GM19035 (cell line): Measurements from ENCODE around the gene SKI.

Experiments
- ATAC-seq: cut with Tn5 transposase; IDR thresholded peaks from one replicate; pipeline ENCODE4 v1.9.1; 2021; ENCODE audit not compliant: unreplicated experiment

Gene SKI

GRCh38 chr1:2274231-2274928 lies 46.3 kb downstream of the SKI start:
- no peak for ATAC-seq

GRCh38 chr1:2274929-2275475 lies 46.9 kb downstream of the SKI start:
- ATAC-seq: no peak

- no peak for ATAC-seq
Measured at GRCh38 chr1:2275796-2276536, 47.8 kb downstream of the SKI start.

- ATAC-seq: no peak
Measured at GRCh38 chr1:2276803-2277580, 48.9 kb downstream of the SKI start.

DNA sequence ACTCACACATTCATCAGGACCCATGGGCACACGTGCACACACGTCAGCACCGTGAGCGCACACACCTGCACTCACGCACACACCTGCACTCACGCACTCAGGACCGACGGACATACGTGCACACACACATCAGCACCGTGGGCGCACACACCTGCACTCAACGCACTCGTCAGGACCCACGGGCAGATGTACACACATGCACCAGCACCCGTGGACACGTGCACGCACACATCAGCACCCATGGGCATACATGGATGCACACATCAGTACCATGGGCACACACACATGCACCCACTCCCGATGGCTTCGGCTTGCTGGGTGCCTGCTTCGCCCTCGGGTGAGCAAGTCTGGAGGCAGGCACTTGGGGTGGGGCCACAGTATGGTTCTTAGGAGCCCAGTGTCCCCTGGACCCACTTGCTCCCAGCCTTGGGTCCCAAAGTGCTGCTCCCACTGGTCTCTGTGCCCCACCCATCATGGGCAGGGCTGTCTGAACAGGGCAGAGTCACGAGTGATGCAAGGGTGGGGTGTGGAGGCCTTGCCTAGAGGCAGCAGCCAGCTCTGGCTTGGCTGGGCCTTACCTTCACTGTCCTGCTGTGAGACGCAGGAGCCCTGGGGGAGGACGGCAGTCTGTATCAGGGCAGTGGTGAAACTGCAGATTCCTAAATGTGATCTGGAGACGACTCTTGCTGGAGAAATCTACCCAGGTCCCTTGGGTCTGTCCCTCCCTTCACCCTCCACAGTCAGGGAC lies 49.8 kb downstream of the SKI start:
- ATAC-seq: no peak

DNA sequence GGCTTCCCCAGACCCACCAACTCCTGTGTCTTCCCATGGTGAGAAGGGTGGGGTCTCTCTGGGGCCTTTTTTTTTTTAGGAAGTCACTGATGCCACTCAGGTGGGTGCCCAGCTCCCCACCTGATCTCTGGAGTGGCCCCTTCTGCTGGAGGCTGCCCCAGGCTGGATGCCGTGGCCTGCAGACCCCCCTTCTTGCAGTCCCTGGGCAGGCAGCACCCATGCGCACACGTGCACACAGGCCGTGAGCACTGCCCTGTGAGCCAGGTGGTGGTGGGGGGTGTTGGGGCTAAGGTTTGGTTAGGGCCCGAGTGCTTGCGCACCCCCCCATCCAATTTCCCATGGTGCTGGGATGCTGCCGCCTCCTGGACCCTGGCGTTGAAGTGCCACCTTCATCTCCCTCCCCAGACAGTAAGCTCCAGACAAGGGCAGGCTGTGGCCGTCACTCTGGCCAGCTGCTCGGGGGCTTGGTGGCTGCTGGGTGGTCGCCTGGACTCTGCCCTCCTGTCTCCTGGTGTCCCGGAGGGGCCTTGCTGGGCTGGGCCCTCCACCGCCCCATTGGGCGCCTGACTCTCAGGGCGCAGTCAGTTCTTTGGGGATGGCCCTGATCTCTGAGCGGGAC lies 50.6 kb downstream of the SKI start:
- no peak for ATAC-seq

DNA sequence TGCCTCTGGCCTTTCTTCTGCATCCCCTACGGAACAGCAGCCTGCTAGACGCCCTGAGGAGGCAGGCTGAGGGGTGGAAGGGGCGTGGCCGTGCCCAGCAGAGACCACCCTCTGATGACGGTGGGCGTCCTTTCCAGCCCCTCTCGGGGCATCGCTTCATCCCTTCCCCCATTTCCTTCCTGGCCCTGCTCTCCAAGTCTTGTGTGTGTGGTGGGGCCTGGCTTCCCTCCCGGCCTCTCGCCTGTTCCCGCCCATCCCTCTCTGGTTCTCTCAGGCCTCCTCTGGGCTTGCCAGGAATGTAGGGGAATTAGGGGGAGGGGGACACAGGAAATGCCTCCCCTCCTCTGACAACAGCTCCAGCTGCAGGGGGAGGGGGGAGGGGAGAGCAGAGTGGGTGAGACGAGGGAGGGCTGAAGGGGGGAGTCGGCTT lies 51.1 kb downstream of the SKI start:
- ATAC-seq: no peak

DNA sequence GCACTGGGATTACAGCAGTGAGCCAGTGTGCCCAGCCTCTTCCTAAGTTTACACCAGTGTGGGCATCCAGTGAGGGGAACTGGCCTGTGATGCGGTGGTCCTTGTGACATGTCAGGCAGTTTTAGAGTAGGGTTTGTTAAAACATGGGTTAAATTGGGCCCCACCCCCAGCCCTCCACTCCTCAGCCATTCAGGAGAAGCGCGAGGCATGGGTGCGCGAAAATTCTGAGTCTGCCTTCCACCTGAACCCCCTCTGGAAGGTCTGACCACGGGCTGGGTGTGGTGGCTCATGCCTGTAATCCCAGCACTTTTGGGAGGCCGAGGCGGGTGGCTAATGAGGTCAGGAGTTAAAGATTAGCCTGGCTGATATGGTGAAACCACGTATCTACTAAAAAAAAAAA lies 51.7 kb downstream of the SKI start:
- ATAC-seq: no peak

DNA sequence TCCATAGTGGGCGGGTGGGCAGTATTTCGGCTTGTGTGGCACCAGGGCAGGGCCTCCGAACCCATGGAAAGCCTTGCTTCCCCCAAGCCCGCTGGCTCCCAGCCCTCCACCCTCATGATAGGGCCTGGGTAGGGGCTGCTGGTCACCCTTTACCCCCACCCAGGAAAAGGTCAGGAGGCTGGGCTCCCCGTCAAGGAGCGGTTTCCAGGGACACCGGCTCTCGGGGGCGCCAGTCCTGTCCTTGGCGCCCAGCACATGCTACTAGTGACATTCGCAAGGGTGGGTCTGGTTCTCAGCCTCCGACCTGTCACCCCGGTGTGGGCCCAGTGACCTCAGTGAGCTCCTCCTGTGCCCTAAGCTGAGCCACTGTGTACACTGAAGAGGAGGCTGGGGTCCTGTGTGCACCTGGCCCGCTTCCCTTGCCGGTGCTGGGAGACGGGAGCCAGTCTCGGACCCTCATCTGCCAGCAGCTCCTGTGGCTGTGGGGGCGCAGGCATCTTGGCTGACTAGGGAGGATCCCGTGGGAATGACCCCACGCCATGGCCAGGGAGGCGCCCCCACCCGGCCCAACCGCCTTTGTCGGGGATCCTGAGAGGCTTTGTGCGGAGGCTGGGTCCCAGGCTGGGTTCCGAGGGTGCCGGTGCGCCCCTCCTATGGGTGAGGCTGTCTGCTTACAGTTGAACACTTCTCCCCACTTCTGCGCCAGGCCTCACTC lies 54.6 kb downstream of the SKI start:
- no peak for ATAC-seq

- ATAC-seq: no peak
Measured at GRCh38 chr1:2283371-2283990, 55.4 kb downstream of the SKI start.

GRCh38 chr1:2283991-2284895 lies 56.1 kb downstream of the SKI start:
- no peak for ATAC-seq

- ATAC-seq: no peak
Measured at GRCh38 chr1:2284932-2285331, 56.8 kb downstream of the SKI start.

GRCh38 chr1:2286923-2287322 lies 58.8 kb downstream of the SKI start:
- no peak for ATAC-seq

- no peak for ATAC-seq
Measured at GRCh38 chr1:2287649-2288048, 59.5 kb downstream of the SKI start.

DNA sequence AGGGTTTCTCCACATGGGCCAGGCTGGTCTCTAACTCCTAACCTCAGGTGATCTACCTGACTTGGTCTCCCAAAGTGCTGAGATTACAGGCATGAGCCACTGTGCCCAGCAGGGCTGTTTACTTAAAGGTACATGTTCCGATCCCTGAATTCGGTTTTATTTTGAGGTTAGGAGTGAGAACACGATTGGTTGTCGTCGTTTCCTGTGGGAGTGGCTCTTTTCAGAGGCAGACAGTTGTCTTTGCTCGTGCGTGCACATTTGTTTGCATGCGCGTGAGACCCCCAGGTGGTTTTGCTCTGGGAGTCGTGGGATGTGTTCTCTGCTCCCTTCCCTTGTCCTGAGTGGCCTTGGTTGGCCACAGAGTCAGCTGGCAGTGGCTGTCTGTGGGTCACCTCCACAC lies 60.2 kb downstream of the SKI start:
- ATAC-seq: no peak

DNA sequence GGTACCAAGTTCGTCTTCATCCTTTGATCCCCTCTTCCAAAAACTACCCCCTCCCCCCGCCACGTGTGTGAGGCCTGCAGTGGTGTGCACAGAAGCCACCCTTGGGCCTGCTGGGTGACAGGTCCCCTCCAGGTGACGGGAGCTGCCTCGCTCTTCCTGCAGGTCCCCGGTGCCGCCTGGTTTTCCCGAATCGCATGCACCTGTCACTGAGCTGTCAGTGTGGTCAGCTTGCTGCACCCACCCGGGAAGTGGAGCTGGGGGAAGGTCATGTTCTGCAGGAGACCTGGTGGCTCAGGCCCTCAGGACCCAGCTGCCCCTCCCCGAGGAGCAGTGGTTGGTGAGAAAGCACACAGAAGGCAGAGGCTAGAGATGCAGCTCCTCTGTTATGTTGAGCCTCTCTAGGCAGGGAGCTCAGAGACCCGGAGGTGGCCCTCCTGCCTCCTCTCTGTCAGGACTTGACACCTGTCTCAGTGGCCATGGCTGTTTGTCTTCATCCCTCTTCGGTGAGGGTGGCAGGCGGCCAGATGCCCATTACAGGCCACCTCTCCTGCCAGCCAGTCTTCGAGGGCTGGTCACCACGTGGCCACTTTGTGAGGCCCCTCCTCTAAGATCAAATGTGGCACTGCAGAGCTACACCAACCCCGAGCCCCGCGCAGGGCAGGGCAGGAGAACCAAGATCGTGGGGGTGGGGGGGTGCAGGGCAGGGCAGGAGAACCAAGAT lies 60.9 kb downstream of the SKI start:
- ATAC-seq: no peak

GRCh38 chr1:2289607-2290006 lies 61.5 kb downstream of the SKI start:
- no peak for ATAC-seq

- ATAC-seq: peak; percentile 37
Measured at GRCh38 chr1:2290171-2290578, 62.1 kb downstream of the SKI start.
